Posterior cingulate gyrus (tissue), 11 donors: ENCODE measurements around the gene MAPKAPK3.
"Not testable (repeated sequence)": the region's sequence is repeated elsewhere in the genome, so short reads cannot be mapped to it uniquely, and the experiment has no call there.

Experiments used
- DNase-seq, 10 donors: peaks; one replicate each; pipeline versions ENCODE4 v3.0.0 to v3.0.0-alpha.2; 2020 to 2021; ENCODE audit warnings: mixed read lengths in 3 of 10
- intact Hi-C: fragments of 100-400 bp; cut with DNase I; formaldehyde crosslinking; loops from one replicate; pipeline ENCODE4 v1.15.1; 2023

MAPKAPK3 gene

GRCh38 chr3:50673931-50674330 lies 57.0 kb downstream of the MAPKAPK3 start:
- DNase-seq = no peak
- intact Hi-C loops = loop anchor here (5.0 kb wide), 1 partner anchor 52 kb away; no protein-coding TSS in a partner anchor

GRCh38 chr3:50674349-50675178 lies 57.6 kb downstream of the MAPKAPK3 start, which contains the start of gene DOCK3:
DOCK3 (plus strand) TSS chr3:50674927; CDS start chr3:50675264, 337 bp downstream.
- intact Hi-C loops = loop anchor here (5.0 kb wide), 1 partner anchor 52 kb away; no protein-coding TSS in a partner anchor
- peak; percentile 23 to 94 (median 59) for DNase-seq

DNA sequence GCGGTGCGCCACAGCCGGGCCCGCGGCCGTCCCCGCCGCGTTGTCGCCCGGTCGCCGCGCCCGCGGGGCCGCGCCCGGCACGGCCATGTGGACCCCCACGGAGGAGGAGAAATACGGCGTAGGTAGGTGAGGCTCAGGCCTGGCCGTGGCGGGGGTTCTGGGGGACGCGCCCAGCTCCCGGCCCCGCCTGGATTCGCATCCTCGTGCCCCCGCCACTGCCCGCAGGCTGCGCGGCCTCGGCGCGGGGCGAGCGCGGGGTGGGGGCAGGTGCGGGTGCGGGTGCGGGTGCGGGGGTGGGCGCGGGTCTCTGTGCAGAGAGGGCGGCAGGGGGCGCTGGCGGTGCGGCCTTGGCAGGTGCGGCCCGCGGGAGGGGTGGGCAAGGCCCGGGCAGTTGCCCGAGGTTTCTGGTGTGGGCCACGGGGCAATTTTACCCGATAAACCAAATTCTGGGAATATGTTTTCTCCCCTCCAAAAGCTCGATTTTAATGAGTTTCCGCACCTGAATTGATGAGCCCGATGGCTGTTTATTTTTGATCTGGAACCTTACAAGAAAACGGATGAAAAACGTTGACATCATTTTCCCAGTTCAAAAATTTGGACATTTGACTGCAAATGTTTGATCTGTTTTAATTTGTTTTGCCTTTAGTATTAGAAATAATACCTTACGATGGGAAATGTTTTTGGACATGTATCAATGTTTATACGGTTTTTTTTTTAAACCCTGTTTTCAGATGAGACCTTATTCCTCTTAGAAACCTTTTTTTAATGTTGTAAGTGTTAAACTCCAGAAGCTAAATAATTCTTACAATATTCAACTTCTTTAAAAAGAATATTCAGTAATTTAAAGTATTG lies 58.5 kb downstream of the MAPKAPK3 start:
- peak; percentile 67 to 97 (median 82) for DNase-seq
- intact Hi-C loops = no loop called here

GRCh38 chr3:50676031-50676705 lies 59.2 kb downstream of the MAPKAPK3 start:
- intact Hi-C loops = no loop called here
- DNase-seq = no peak

- no peak for DNase-seq
- intact Hi-C loops = no loop called here
These were observed 70.3 kb downstream of the MAPKAPK3 start for GRCh38 chr3:50687127-50687751.

DNA sequence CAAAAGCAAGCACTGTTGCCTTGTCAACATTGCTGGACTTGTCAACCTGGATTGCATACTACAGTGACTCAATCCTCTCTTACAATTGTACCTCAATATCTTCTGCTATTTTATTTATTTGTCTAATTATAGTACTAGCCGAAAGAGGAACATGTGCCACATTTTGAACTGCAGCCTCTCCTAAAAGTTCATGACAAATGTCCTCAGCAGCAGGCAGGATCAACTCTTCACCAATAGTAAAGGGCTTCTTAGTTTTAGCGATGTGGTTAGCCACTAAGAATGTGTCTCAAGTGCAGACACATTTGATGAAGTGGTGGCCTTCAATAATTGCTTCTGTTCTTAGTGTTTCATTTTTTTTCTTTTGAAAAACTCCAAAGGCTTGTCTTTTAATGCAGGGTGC lies 71.0 kb downstream of the MAPKAPK3 start:
- DNase-seq = no peak
- intact Hi-C loops = no loop called here

DNA sequence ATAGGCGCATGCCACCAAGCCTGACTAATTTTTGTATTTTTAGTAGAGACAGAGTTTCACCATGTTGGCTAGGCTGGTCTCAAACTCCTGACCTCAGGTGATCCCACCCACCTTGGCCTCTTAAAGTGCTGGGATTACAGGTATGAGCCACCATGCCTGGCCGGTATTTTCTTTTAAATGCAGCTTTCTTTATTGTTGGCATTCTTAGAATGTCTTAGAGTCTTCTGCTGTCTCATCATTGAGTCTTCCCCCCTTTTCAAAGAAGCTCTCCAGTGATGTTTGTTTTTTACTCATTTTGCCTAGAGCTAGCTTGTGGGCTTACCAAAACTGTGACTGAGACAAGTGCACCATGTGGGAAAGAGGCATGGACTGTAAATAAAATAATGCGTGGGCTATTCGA lies 71.7 kb downstream of the MAPKAPK3 start:
- intact Hi-C loops = not testable (repeated sequence)

DNA sequence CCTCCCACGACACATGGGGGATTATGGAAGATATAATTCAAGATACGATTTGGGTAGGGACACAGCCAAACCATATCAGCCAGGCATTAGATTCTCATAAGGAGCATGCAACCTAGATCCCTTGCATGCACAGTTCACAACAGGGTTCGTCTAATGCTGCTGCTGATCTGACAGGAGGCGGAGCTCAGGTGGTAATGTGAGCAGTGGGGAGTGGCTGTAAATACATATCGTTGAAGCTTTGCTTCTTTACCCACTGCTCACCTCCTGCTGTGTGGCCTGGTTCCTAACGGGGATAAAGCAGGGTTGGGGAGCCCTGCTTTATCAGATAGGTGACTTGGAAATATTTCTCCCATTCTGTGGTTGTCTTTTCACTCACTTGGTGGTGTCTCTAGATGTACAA lies 72.6 kb downstream of the MAPKAPK3 start:
- no peak for DNase-seq
- intact Hi-C loops = no loop called here

More for the DNA sequence above, 71.7 kb downstream of the MAPKAPK3 start:
- not testable (repeated sequence) for DNase-seq

DNA sequence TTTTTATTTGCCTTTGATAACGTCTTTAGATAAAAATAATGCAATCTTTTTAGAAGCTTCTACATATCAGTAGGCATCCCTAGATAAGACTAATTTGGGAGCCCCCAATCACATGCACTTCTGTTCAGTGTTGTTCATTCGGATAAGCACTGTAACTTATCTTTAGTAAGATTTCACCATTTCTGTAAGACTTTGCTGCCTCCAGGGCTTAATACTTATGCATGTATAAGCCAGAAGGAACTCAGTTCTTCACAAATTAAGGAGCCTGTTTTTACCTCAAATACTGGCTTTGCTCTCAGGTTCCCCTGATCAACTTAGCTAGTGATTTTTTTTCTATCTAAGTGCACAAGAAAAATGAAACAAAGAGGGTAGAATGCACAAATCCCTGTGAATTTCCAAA lies 78.1 kb downstream of the MAPKAPK3 start:
- DNase-seq = no peak
- intact Hi-C loops = no loop called here

- intact Hi-C loops = no loop called here
These were observed 79.3 kb downstream of the MAPKAPK3 start for GRCh38 chr3:50696276-50696675.

DNA sequence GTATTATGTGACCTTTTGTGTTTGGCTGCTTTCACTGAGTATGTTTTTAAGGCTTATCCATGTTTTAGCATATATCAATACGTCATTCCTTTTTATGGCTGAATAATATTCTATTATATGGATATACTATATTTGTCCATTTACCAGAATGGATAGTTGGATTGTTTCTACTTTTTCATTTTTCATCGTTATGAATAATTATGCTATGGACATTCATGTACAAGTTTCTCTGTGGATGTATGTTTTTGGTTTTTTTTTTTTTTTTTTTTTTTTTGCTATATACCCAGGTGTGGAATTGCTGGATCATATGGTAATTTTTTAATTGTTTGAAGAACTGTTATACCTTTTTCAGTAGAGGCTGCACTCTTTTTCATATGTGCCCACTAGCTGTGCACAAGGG lies 81.3 kb downstream of the MAPKAPK3 start:
- DNase-seq = no peak
- intact Hi-C loops = no loop called here

More at GRCh38 chr3:50696276-50696675, 79.3 kb downstream of the MAPKAPK3 start:
- DNase-seq = no peak
